B cell (primary cell): ENCODE results near the gene ING3.

ENCODE experiments used
- EZH2 ChIP-seq: IDR thresholded peaks from 2 replicates; pipeline ENCODE4 v1.6.1; 2012; ENCODE audit warnings: borderline replicate concordance, low read depth, mild to moderate bottlenecking, moderate library complexity, low read length; ENCODE audit not compliant: insufficient read depth, poor library complexity, severe bottlenecking
- TF ChIP-seq, protein P1 (sequence below): fragments of 200-600 bp; IDR thresholded peaks from one replicate; pipeline ENCODE4 v1.8.0; 2022; ENCODE audit warnings: antibody characterized with exemption, mild to moderate bottlenecking

DNA sequence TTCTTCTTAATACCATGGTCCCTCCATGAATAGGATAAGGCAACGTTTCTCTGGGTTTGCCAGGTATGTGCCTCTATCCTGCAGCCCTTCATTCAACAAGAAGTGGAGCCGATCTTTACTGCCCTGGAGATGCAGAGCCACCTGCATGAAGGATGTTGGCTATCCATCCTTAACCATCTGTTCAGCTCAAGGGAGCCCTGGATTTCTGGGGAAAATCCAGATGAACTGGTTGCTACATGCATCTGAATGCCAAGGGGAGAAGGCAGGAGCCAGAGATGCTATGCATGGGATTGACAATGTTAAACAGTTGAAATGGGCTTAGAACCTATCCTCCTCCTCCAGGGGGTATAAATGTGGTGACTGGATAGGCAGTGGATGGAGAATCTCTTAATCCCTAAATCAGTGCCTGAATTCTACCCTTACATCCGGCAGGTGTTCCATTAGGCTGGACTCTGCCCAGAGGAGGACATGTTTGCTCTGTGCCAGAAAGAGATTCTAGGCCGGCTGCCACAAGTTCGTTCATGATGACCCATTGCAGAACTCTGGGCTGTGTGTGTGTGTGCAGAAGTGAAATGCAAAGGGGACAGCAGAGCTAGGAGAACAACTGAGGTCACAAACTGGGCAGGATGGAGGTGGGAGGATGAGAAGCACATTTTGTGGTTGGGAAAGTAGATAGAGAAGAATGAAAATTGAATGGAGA lies 53.6 kb downstream of the ING3 start:
- TF ChIP-seq, protein P1, sequence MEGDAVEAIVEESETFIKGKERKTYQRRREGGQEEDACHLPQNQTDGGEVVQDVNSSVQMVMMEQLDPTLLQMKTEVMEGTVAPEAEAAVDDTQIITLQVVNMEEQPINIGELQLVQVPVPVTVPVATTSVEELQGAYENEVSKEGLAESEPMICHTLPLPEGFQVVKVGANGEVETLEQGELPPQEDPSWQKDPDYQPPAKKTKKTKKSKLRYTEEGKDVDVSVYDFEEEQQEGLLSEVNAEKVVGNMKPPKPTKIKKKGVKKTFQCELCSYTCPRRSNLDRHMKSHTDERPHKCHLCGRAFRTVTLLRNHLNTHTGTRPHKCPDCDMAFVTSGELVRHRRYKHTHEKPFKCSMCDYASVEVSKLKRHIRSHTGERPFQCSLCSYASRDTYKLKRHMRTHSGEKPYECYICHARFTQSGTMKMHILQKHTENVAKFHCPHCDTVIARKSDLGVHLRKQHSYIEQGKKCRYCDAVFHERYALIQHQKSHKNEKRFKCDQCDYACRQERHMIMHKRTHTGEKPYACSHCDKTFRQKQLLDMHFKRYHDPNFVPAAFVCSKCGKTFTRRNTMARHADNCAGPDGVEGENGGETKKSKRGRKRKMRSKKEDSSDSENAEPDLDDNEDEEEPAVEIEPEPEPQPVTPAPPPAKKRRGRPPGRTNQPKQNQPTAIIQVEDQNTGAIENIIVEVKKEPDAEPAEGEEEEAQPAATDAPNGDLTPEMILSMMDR, result no peak
- TF ChIP-seq EZH2, result no peak
